ENCODE measurements around the gene LY86. TPM values are rescaled to one million over a fixed set of nuclear protein-coding genes. Genes with fewer than 3 reads are reported as not detected.

Gene LY86
- total and polyA plus RNA-seq, 2 donors (not counting 1 experiment from before 2014, with no cell fraction given), result 68.7 to 90.2 TPM

DNA sequence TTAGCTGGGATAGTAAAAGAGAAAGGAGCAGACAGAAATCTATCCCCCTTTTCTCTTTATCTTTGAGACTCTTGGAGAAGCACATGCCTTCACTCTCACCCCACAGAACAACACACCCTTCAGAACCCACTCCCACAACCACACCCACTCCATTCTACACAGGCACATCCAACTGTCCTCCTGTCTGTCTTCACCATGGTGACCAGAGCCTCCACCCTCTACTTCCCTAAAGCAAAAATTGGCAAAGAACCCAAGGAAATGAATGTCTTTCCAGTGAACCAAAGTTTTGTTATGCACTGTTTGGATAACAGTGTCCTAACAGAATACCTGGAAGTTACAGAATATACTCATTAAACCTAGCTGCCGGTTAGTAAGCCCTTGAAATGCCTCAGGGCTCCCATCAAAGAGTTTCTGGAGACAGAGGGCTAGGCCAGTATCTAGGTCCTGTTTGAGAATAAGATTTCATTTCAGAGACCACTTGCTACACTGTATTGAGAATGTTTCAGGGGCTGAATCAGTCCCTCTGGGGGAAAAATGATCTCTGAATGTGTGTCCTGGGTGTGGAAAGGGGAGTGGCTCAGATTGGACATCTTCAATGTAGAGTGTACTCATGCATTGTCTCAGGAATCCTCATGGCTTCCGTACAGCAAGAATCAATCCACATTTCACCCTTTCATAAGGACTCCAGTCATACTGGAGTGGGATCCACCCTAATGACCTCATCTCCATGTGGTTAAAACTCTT, 101.1 kb downstream of the LY86 start:
- POLR2A ChIA-PET, result no interaction called here
- no peaks in the 10 kb centered on the region for H3K79me2 ChIP-seq (ENCODE audit: control insufficient read depth, insufficient read depth, low read length)
- no peaks in the 10 kb centered on the region for H3K36me3 ChIP-seq (replicated peaks in 1 of 2; ENCODE audit: control extremely low read depth in 1 of 2, control insufficient read depth in 1 of 2, extremely low read depth in 1 of 2, insufficient read depth in 2 of 2, low read length in 1 of 2)
- H3K9ac ChIP-seq (ENCODE audit: low read length), result no peak overlapping the region
- peaks cover 2% of the 10 kb centered on the region for H3K27me3 Mint-ChIP-seq
- peaks cover 5% of the 10 kb centered on the region for H3K9me3 Mint-ChIP-seq (ENCODE audit: insufficient read depth)
- no peak overlapping the region for H3K4me2 ChIP-seq (replicated peaks; ENCODE audit: low read depth, low read length, poor library complexity, severe bottlenecking)
- H3K27me3 ChIP-seq (replicated peaks in 1 of 4; ENCODE audit: control extremely low read depth in 1 of 4, control insufficient read depth in 3 of 4, insufficient read depth in 4 of 4, low read length in 3 of 4), result peaks cover 0 to under 1% (median 0%) of the 10 kb centered on the region in 4 experiments
- intact Hi-C loops (cut with micrococcal nuclease), result no loop called here
- CTCF ChIA-PET, result no interaction called here
- H4K20me1 ChIP-seq (ENCODE audit: control insufficient read depth, insufficient read depth, low read length, poor library complexity, severe bottlenecking), result no peaks in the 10 kb centered on the region
- peaks cover 5% of the 10 kb centered on the region for H3K4me1 Mint-ChIP-seq
- TF ChIP-seq, protein P1, sequence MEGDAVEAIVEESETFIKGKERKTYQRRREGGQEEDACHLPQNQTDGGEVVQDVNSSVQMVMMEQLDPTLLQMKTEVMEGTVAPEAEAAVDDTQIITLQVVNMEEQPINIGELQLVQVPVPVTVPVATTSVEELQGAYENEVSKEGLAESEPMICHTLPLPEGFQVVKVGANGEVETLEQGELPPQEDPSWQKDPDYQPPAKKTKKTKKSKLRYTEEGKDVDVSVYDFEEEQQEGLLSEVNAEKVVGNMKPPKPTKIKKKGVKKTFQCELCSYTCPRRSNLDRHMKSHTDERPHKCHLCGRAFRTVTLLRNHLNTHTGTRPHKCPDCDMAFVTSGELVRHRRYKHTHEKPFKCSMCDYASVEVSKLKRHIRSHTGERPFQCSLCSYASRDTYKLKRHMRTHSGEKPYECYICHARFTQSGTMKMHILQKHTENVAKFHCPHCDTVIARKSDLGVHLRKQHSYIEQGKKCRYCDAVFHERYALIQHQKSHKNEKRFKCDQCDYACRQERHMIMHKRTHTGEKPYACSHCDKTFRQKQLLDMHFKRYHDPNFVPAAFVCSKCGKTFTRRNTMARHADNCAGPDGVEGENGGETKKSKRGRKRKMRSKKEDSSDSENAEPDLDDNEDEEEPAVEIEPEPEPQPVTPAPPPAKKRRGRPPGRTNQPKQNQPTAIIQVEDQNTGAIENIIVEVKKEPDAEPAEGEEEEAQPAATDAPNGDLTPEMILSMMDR (IDR thresholded peaks at IDR 0.05), result no peak
- no peak for TF ChIP-seq EZH2 (IDR thresholded peaks at IDR 0.05; ENCODE audit: borderline replicate concordance, insufficient read depth, low read depth, low read length, poor library complexity, severe bottlenecking)
- no peak overlapping the region for H3K4me3 Mint-ChIP-seq
- no peak overlapping the region for H3K27ac ChIP-seq (ENCODE audit: low read length in 2 of 2)
- no peak overlapping the region for H3K4me3 ChIP-seq (ENCODE audit: control extremely low read depth in 1 of 5, extremely low read depth in 1 of 5, insufficient read depth in 1 of 5, low read depth in 2 of 5, low read length in 4 of 5)
- no peaks in the 10 kb centered on the region for H3K4me1 ChIP-seq (ENCODE audit: control insufficient read depth in 2 of 2, insufficient read depth in 2 of 2, low read length in 2 of 2)
- H2AFZ ChIP-seq (ENCODE audit: insufficient read depth, low read depth, low read length, poor library complexity, severe bottlenecking), result no peak overlapping the region
- H3K27ac Mint-ChIP-seq, result no peak overlapping the region
- DNase-seq, result no peak
- H3K9me3 ChIP-seq (ENCODE audit: control extremely low read depth in 1 of 3, control insufficient read depth in 2 of 3, insufficient read depth in 1 of 3, low read length in 2 of 3), result peaks cover 0 to 14% (median 8%) of the 10 kb centered on the region in 3 donors
- no peak for ATAC-seq (ENCODE audit: low read depth)
- WGBS (ENCODE audit: insufficient coverage), result no CpG with 5 or more reads among the region's 2 CpGs

DNA sequence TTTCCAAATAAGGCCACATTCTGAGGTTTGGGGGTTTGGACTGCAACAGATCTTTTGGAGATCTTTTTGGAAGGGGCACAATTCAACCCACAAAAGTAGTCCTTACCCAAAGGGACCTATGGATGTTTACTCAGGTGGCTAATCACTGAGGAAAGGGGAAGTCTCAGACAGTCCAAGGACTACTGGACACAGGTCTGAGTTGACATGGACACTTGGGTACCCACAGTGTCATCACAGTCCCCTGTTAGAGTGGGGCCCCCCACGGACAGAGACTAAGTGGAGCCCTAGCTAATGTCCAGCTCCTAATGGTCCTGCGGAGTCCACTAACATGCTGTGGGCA, 101.6 kb downstream of the LY86 start:
- WGBS (ENCODE audit: insufficient coverage), result 100% methylated on average over 2 of the region's 2 CpGs
- peaks cover 0 to 14% (median 8%) of the 10 kb centered on the region in 3 donors for H3K9me3 ChIP-seq (ENCODE audit: control extremely low read depth in 1 of 3, control insufficient read depth in 2 of 3, insufficient read depth in 1 of 3, low read length in 2 of 3)

More for the DNA sequence above, 101.6 kb downstream of the LY86 start:
- POLR2A ChIA-PET, result no interaction called here
- H3K4me1 ChIP-seq (ENCODE audit: control insufficient read depth in 2 of 2, insufficient read depth in 2 of 2, low read length in 2 of 2), result no peaks in the 10 kb centered on the region
- H3K27me3 Mint-ChIP-seq, result peaks cover 7% of the 10 kb centered on the region
- H3K9ac ChIP-seq (ENCODE audit: low read length), result no peak overlapping the region
- no peak for DNase-seq
- peaks cover 3% of the 10 kb centered on the region for H3K4me1 Mint-ChIP-seq
- H3K36me3 ChIP-seq (replicated peaks in 1 of 2; ENCODE audit: control extremely low read depth in 1 of 2, control insufficient read depth in 1 of 2, extremely low read depth in 1 of 2, insufficient read depth in 2 of 2, low read length in 1 of 2), result no peaks in the 10 kb centered on the region
- H3K4me3 ChIP-seq (ENCODE audit: control extremely low read depth in 1 of 5, extremely low read depth in 1 of 5, insufficient read depth in 1 of 5, low read depth in 2 of 5, low read length in 4 of 5), result no peak overlapping the region
- no peak overlapping the region for H3K4me3 Mint-ChIP-seq
- peaks cover 5% of the 10 kb centered on the region for H3K9me3 Mint-ChIP-seq (ENCODE audit: insufficient read depth)
- CTCF ChIA-PET, result interaction anchor here (1.5 kb wide), 1 partner anchor 13 kb away, joined by 4 read pairs; no protein-coding TSS in a partner anchor
- intact Hi-C loops (cut with micrococcal nuclease), result no loop called here
- ATAC-seq (ENCODE audit: low read depth), result no peak
- TF ChIP-seq EZH2 (IDR thresholded peaks at IDR 0.05; ENCODE audit: borderline replicate concordance, insufficient read depth, low read depth, low read length, poor library complexity, severe bottlenecking), result no peak
- TF ChIP-seq, protein P1 (IDR thresholded peaks at IDR 0.05), result no peak
- peaks cover 0 to 5% (median 0%) of the 10 kb centered on the region in 4 experiments for H3K27me3 ChIP-seq (replicated peaks in 1 of 4; ENCODE audit: control extremely low read depth in 1 of 4, control insufficient read depth in 3 of 4, insufficient read depth in 4 of 4, low read length in 3 of 4)
- no peaks in the 10 kb centered on the region for H4K20me1 ChIP-seq (ENCODE audit: control insufficient read depth, insufficient read depth, low read length, poor library complexity, severe bottlenecking)
- no peak overlapping the region for H3K27ac Mint-ChIP-seq
- H3K27ac ChIP-seq (ENCODE audit: low read length in 2 of 2), result no peak overlapping the region
- H2AFZ ChIP-seq (ENCODE audit: insufficient read depth, low read depth, low read length, poor library complexity, severe bottlenecking), result no peak overlapping the region
- H3K4me2 ChIP-seq (replicated peaks; ENCODE audit: low read depth, low read length, poor library complexity, severe bottlenecking), result no peak overlapping the region
- no peaks in the 10 kb centered on the region for H3K79me2 ChIP-seq (ENCODE audit: control insufficient read depth, insufficient read depth, low read length)

Data from B cell (primary cell).